MCF 10A (cell line): ENCODE data around the gene CCZ1B. TPM values are rescaled to one million over a fixed set of nuclear protein-coding genes. Genes with fewer than 3 reads are reported as not detected.
"Not testable (repeated sequence)": the region's sequence is repeated elsewhere in the genome, so short reads cannot be mapped to it uniquely, and the experiment has no call there.

ENCODE experiments used
- BruUV-seq: library from RNA; stranded (reverse); fragments of 400-500 nt; replicated peaks from 2 replicates; lab custom pipeline; 2021; lab: Mats Ljungman, UMichigan
- CTCF ChIA-PET: fragments of 300-600 bp; sonication (Branson Sonifier 250); formaldehyde crosslinking; extraction: SDS; loops from one replicate; lab custom pipeline; 2021; ENCODE audit warnings: antibody characterized with exemption, inconsistent platforms; lab: Yijun Ruan, JAX
- POLR2A ChIA-PET: fragments of 300-600, 350-650 bp; sonication (Branson Sonifier 250); formaldehyde crosslinking; extraction: SDS; loops from one replicate; lab custom pipeline; 2020; ENCODE audit warnings: antibody characterized with exemption, inconsistent platforms; lab: Yijun Ruan, JAX
- DNase-seq: peaks from one replicate; pipeline ENCODE4 v3.0.0-alpha.2; 2018; ENCODE audit not compliant: unreplicated experiment
- H3K27ac Mint-ChIP-seq: one replicate; pipeline ENCODE4 v1.8.0; 2022; ENCODE audit warnings: mild to moderate bottlenecking, low read depth, mixed read lengths; ENCODE audit not compliant: unreplicated experiment
- H3K27me3 Mint-ChIP-seq: one replicate; pipeline ENCODE4 v1.8.0; 2022; ENCODE audit warnings: mixed read lengths; ENCODE audit not compliant: insufficient read depth, unreplicated experiment
- H3K36me3 Mint-ChIP-seq: one replicate; pipeline ENCODE4 v1.8.0; 2022; ENCODE audit warnings: mild to moderate bottlenecking, moderate library complexity, mixed read lengths; ENCODE audit not compliant: insufficient read depth, unreplicated experiment
- H3K4me1 Mint-ChIP-seq: one replicate; pipeline ENCODE4 v1.8.0; 2022; ENCODE audit warnings: mixed read lengths; ENCODE audit not compliant: insufficient read depth, unreplicated experiment
- H3K4me3 Mint-ChIP-seq: one replicate; pipeline ENCODE4 v1.8.0; 2022; ENCODE audit warnings: mild to moderate bottlenecking, moderate library complexity, mixed read lengths; ENCODE audit not compliant: unreplicated experiment
- H3K9me3 Mint-ChIP-seq: one replicate; pipeline ENCODE4 v1.8.0; 2022; ENCODE audit warnings: mixed read lengths; ENCODE audit not compliant: unreplicated experiment
- intact Hi-C: fragments of 100-400 bp; cut with micrococcal nuclease; formaldehyde crosslinking; loops from 2 replicates; pipeline ENCODE4 v1.14.1; 2022
- total RNA-seq: library from RNA; stranded (reverse); gene quantifications from 2 replicates; pipeline ENCODE4 v1.2.3, GENCODE V29; 2022

CCZ1B gene
- total RNA-seq, 1 experiment from 2014 or later: 34.9 TPM

DNA sequence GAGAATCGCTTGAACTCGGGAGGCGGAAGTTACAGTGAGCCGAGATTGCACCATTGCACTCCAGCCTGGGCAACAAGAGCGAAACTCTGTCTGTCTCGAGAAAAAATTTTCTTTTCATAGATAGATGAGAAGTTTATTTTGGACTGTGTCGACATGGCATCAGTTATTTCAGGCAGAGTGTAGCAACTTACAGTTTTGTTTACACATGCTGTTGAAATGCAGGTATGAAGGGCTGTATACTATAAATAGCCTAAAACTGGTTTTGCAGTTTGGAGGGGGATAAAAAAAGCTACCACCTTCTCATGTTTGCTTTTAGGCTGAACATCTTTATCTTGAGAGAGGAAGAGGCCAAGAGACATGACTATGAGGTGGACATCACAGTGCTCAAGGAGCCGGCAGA, 28.0 kb downstream of the CCZ1B start:
- CTCF ChIA-PET, DNase-seq, H3K27me3 Mint-ChIP-seq, POLR2A ChIA-PET, H3K4me3 Mint-ChIP-seq, intact Hi-C loops, H3K9me3 Mint-ChIP-seq, H3K4me1 Mint-ChIP-seq, BruUV-seq, H3K36me3 Mint-ChIP-seq, H3K27ac Mint-ChIP-seq: not testable (repeated sequence)

GRCh38 chr7:6797218-6797617, 28.9 kb downstream of the CCZ1B start:
- H3K27me3 Mint-ChIP-seq, CTCF ChIA-PET, POLR2A ChIA-PET, H3K4me1 Mint-ChIP-seq, intact Hi-C loops, H3K9me3 Mint-ChIP-seq, H3K36me3 Mint-ChIP-seq, BruUV-seq, H3K27ac Mint-ChIP-seq, DNase-seq, H3K4me3 Mint-ChIP-seq: not testable (repeated sequence)

DNA sequence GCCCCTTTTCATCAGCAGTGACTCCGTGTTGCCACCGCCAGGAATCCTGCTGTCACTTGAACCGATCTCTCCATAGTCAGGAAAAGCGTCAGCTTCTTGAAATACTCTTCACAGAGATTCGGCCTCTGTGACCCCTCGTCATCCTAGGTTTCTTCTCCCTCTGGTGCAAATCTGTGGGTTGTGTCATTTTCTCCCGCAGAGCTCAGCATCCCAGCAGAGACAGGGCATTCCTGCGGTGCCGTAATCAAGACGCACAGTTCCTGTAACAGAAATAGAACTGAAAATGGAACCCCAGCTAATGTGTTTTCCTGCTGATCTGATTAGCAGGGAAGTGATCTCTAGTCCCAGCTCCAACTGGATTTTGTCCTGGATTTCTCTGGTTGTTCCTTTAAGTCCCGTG, 31.8 kb downstream of the CCZ1B start:
- H3K4me3 Mint-ChIP-seq, H3K36me3 Mint-ChIP-seq, POLR2A ChIA-PET, H3K9me3 Mint-ChIP-seq, DNase-seq, H3K4me1 Mint-ChIP-seq, CTCF ChIA-PET, H3K27me3 Mint-ChIP-seq, intact Hi-C loops, BruUV-seq, H3K27ac Mint-ChIP-seq: not testable (repeated sequence)

GRCh38 chr7:6792113-6792872, 33.8 kb downstream of the CCZ1B start:
- H3K9me3 Mint-ChIP-seq, H3K27ac Mint-ChIP-seq, CTCF ChIA-PET, H3K27me3 Mint-ChIP-seq, BruUV-seq, H3K4me3 Mint-ChIP-seq, H3K36me3 Mint-ChIP-seq, H3K4me1 Mint-ChIP-seq, intact Hi-C loops, POLR2A ChIA-PET, DNase-seq: not testable (repeated sequence)

- BruUV-seq, H3K36me3 Mint-ChIP-seq, CTCF ChIA-PET, DNase-seq, H3K4me1 Mint-ChIP-seq, H3K9me3 Mint-ChIP-seq, H3K27ac Mint-ChIP-seq, POLR2A ChIA-PET, intact Hi-C loops, H3K4me3 Mint-ChIP-seq, H3K27me3 Mint-ChIP-seq: not testable (repeated sequence)
These were observed 36.7 kb downstream of the CCZ1B start for GRCh38 chr7:6789353-6789752.

DNA sequence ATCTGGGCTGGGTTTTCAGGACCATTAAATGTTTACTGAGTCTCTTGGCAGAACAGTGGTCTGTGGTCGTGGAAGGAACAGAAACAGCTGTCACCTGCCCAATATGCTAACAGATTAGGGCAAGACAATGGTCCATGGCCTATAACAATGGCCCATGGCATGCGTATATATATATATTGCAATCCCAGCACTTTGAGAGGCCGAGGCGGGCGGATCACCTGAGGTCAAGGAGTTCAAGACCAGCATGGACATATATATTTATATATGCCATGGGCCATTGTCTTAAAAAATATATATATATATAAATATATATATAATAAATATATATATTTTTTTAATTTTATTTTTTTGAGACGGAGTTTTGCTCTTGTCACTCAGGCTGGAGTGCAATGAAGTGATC, 44.5 kb downstream of the CCZ1B start:
- H3K27me3 Mint-ChIP-seq, H3K27ac Mint-ChIP-seq, BruUV-seq, DNase-seq, H3K4me3 Mint-ChIP-seq, H3K4me1 Mint-ChIP-seq, intact Hi-C loops, H3K9me3 Mint-ChIP-seq, POLR2A ChIA-PET, H3K36me3 Mint-ChIP-seq, CTCF ChIA-PET: not testable (repeated sequence)

GRCh38 chr7:6761186-6761585, 64.9 kb downstream of the CCZ1B start:
- H3K4me1 Mint-ChIP-seq, CTCF ChIA-PET, intact Hi-C loops, H3K4me3 Mint-ChIP-seq, POLR2A ChIA-PET, H3K27me3 Mint-ChIP-seq, BruUV-seq, DNase-seq, H3K27ac Mint-ChIP-seq, H3K36me3 Mint-ChIP-seq, H3K9me3 Mint-ChIP-seq: not testable (repeated sequence)

- H3K4me3 Mint-ChIP-seq, H3K9me3 Mint-ChIP-seq, intact Hi-C loops, H3K27me3 Mint-ChIP-seq, DNase-seq, H3K27ac Mint-ChIP-seq, BruUV-seq, POLR2A ChIA-PET, H3K4me1 Mint-ChIP-seq, H3K36me3 Mint-ChIP-seq, CTCF ChIA-PET: not testable (repeated sequence)
These were observed 72.1 kb downstream of the CCZ1B start, which contains the start of gene RSPH10B2 for GRCh38 chr7:6753964-6754363. RSPH10B2 (plus strand) TSS chr7:6754103; CDS start chr7:6757678, 3,575 bp downstream.

- H3K4me1 Mint-ChIP-seq, DNase-seq, CTCF ChIA-PET, intact Hi-C loops, H3K9me3 Mint-ChIP-seq, H3K27ac Mint-ChIP-seq, H3K27me3 Mint-ChIP-seq, BruUV-seq, POLR2A ChIA-PET, H3K4me3 Mint-ChIP-seq: not testable (repeated sequence)
- H3K36me3 Mint-ChIP-seq: peaks cover 17% of the 10 kb centered on the region
These were observed 75.9 kb downstream of the CCZ1B start for GRCh38 chr7:6750173-6750572.
